ENCODE measurements around the gene TENT5C.

TENT5C gene

GRCh38 chr1:117616967-117617366 lies 11.1 kb downstream of the TENT5C start:
- TF ChIP-seq, protein P1, sequence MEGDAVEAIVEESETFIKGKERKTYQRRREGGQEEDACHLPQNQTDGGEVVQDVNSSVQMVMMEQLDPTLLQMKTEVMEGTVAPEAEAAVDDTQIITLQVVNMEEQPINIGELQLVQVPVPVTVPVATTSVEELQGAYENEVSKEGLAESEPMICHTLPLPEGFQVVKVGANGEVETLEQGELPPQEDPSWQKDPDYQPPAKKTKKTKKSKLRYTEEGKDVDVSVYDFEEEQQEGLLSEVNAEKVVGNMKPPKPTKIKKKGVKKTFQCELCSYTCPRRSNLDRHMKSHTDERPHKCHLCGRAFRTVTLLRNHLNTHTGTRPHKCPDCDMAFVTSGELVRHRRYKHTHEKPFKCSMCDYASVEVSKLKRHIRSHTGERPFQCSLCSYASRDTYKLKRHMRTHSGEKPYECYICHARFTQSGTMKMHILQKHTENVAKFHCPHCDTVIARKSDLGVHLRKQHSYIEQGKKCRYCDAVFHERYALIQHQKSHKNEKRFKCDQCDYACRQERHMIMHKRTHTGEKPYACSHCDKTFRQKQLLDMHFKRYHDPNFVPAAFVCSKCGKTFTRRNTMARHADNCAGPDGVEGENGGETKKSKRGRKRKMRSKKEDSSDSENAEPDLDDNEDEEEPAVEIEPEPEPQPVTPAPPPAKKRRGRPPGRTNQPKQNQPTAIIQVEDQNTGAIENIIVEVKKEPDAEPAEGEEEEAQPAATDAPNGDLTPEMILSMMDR (IDR thresholded peaks at IDR 0.05; ENCODE audit: unreplicated experiment in 3 of 3), result no peak
- Mint-ChIP-seq H3K27ac (no peak overlapping the region), H3K4me1 (no peaks in the 10 kb centered on the region), H3K4me3 (no peak overlapping the region), H3K9me3 (no peaks in the 10 kb centered on the region), H3K27me3 (ENCODE audit: low read depth) (peaks cover 10% of the 10 kb centered on the region), H3K36me3 (ENCODE audit: low read depth) (no peaks in the 10 kb centered on the region)

GRCh38 chr1:117618450-117619122 lies 12.7 kb downstream of the TENT5C start:
- Mint-ChIP-seq H3K36me3 (ENCODE audit: low read depth) (no peaks in the 10 kb centered on the region), H3K4me3 (no peak overlapping the region), H3K27me3 (ENCODE audit: low read depth) (peaks cover 17% of the 10 kb centered on the region), H3K9me3 (no peaks in the 10 kb centered on the region), H3K4me1 (no peaks in the 10 kb centered on the region), H3K27ac (no peak overlapping the region)
- TF ChIP-seq, protein P1 (IDR thresholded peaks at IDR 0.05; ENCODE audit: unreplicated experiment in 3 of 3), result no peak

GRCh38 chr1:117620440-117620839 lies 14.6 kb downstream of the TENT5C start:
- Mint-ChIP-seq H3K9me3 (no peaks in the 10 kb centered on the region), H3K4me3 (no peak overlapping the region), H3K4me1 (no peaks in the 10 kb centered on the region), H3K27ac (no peak overlapping the region), H3K36me3 (ENCODE audit: low read depth) (no peaks in the 10 kb centered on the region), H3K27me3 (ENCODE audit: low read depth) (peaks cover 21% of the 10 kb centered on the region)
- TF ChIP-seq, protein P1 (IDR thresholded peaks at IDR 0.05; ENCODE audit: unreplicated experiment in 3 of 3), result no peak

- H3K4me1 Mint-ChIP-seq, result no peaks in the 10 kb centered on the region
- H3K4me3 Mint-ChIP-seq, result no peak overlapping the region
- H3K27me3 Mint-ChIP-seq (ENCODE audit: low read depth), result peaks cover 18% of the 10 kb centered on the region
- H3K27ac Mint-ChIP-seq, result no peak overlapping the region
- TF ChIP-seq, protein P1 (IDR thresholded peaks at IDR 0.05; ENCODE audit: unreplicated experiment in 3 of 3), result no peak
- no peaks in the 10 kb centered on the region for H3K36me3 Mint-ChIP-seq (ENCODE audit: low read depth)
- no peaks in the 10 kb centered on the region for H3K9me3 Mint-ChIP-seq
Measured at GRCh38 chr1:117621316-117621715, 15.5 kb downstream of the TENT5C start.

DNA sequence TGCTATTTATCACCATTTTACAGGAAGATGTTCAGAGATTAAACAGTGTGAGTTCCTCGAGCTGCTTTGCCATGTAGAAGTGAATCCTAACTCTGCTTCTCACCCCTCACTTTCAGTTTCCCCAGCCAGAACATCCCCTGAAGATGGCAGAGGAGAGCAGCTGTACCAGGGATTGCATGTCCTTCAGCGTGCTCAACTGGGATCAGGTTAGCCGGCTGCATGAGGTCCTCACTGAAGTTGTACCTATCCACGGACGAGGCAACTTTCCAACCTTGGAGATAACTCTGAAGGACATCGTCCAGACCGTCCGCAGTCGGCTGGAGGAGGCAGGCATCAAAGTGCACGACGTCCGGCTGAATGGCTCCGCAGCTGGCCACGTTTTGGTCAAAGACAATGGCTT lies 16.9 kb downstream of the TENT5C start:
- Mint-ChIP-seq H3K9me3 (no peaks in the 10 kb centered on the region), H3K27ac (no peak overlapping the region), H3K4me3 (no peak overlapping the region), H3K36me3 (ENCODE audit: low read depth) (no peaks in the 10 kb centered on the region), H3K27me3 (ENCODE audit: low read depth) (peaks cover 22% of the 10 kb centered on the region), H3K4me1 (no peaks in the 10 kb centered on the region)
- TF ChIP-seq, protein P1 (IDR thresholded peaks at IDR 0.05; ENCODE audit: unreplicated experiment in 3 of 3), result no peak

GRCh38 chr1:117623141-117623540 lies 17.3 kb downstream of the TENT5C start:
- H3K4me1 Mint-ChIP-seq, result no peaks in the 10 kb centered on the region
- H3K27me3 Mint-ChIP-seq (ENCODE audit: low read depth), result peaks cover 23% of the 10 kb centered on the region
- H3K36me3 Mint-ChIP-seq (ENCODE audit: low read depth), result no peaks in the 10 kb centered on the region
- no peak overlapping the region for H3K4me3 Mint-ChIP-seq
- no peak overlapping the region for H3K27ac Mint-ChIP-seq
- H3K9me3 Mint-ChIP-seq, result no peaks in the 10 kb centered on the region
- TF ChIP-seq, protein P1 (IDR thresholded peaks at IDR 0.05; ENCODE audit: unreplicated experiment in 3 of 3), result no peak
